Stimulated activated effector memory CD8-positive, alpha-beta T cell treated with anti-CD3 and anti-CD28 coated beads, Interleukin-12 subunit alpha, Interleukin-12 subunit beta, amount 100 ng/mL, for 72 hours (primary cell): ENCODE measurements around the gene KRTAP5-9.

Source experiments
- ATAC-seq: fragments of 150-1000 bp; cut with Tn5 transposase; 2 replicates; pipeline ENCODE4 v1.10.0; 2021
- DNase-seq, 2 donors: peaks; one replicate each; pipeline ENCODE4 v3.0.0; 2021 to 2022; ENCODE audit warnings: low spot score in 2 of 2
- H3K27ac Mint-ChIP-seq: one replicate; pipeline ENCODE4 v1.8.0; 2022; ENCODE audit warnings: mild to moderate bottlenecking, mixed read lengths
- H3K36me3 Mint-ChIP-seq: one replicate; pipeline ENCODE4 v1.8.0; 2022; ENCODE audit warnings: mild to moderate bottlenecking, mixed read lengths
- H3K4me1 Mint-ChIP-seq: one replicate; pipeline ENCODE4 v1.8.0; 2022; ENCODE audit warnings: mixed read lengths
- H3K4me3 Mint-ChIP-seq: one replicate; pipeline ENCODE4 v1.8.0; 2022; ENCODE audit warnings: mild to moderate bottlenecking, mixed read lengths
- H3K9me3 Mint-ChIP-seq: one replicate; pipeline ENCODE4 v1.8.0; 2022; ENCODE audit warnings: mixed read lengths

Gene KRTAP5-9

DNA sequence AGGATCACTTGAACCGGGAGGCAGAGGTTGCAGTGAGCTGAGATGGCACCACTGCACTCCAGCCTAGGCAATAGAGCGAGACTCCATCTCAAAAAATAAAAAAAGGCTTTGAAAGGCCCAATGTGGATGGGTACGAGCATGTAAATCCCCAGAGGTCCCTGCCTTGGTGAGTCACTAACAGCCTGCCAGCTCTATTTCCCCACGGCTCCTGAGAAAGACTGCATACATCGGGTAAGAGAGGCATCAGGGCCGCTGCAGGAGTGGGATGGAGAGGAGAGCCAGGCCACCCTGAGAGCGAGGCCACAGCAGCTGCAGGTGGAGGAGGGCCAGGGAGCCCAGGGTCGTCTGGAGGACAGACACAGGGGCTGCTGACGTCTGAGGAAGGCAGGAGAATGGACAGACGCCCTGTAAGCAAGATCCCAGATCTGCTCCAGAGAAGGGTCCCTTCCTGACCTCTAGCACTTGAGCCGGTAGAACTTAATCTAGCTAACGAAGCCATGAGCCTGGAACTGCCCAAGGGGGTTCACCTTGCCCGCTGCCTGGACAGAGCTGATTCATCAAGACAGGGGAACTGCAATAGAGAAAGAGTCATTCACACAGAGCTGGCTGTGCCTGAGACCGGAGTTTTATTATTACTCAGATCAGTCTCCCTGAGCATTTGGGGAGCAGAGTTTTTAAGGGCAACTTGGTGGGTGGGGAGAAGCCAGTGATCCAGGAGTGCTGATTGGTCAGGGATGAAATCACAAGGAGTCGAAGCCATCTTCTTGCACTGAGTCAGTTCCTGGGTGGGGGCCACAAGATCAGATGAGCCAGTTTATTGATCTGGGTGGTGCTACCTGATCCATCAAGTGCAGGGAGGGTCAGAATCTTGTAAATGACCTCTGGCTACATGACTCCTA lies 5.1 kb upstream of the KRTAP5-9 start:
- ATAC-seq (peak; percentile 76), DNase-seq (no peak)
- H3K36me3 Mint-ChIP-seq: no peaks in the 10 kb centered on the region
- H3K27ac Mint-ChIP-seq: no peak overlapping the region
- no peak overlapping the region for H3K4me3 Mint-ChIP-seq
- H3K4me1 Mint-ChIP-seq: peaks cover 11% of the 10 kb centered on the region
- H3K9me3 Mint-ChIP-seq: no peaks in the 10 kb centered on the region

DNA sequence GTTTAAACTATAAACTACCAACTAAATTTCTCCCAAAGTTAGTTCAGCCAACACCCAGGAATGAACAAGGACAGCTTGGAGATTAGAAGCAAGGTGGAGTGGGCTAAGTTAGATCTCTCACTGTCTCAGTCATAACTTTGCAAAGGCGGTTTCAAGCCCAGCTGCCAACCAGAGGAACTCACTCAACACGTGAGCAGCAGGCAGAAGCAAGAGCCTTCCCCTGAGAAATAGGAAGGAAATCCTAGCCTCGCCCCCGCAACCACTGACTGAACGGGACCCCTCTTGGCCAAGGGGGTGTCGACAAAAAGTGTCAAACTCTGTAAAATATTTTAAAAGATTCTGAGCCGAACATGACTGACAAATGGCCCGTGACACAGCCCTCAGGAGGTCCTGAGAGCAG lies 4.4 kb upstream of the KRTAP5-9 start:
- H3K36me3 Mint-ChIP-seq: no peaks in the 10 kb centered on the region
- no peak for ATAC-seq
- peaks cover 11% of the 10 kb centered on the region for H3K4me1 Mint-ChIP-seq
- no peaks in the 10 kb centered on the region for H3K9me3 Mint-ChIP-seq
- no peak overlapping the region for H3K4me3 Mint-ChIP-seq
- H3K27ac Mint-ChIP-seq: no peak overlapping the region
- DNase-seq: no peak

DNA sequence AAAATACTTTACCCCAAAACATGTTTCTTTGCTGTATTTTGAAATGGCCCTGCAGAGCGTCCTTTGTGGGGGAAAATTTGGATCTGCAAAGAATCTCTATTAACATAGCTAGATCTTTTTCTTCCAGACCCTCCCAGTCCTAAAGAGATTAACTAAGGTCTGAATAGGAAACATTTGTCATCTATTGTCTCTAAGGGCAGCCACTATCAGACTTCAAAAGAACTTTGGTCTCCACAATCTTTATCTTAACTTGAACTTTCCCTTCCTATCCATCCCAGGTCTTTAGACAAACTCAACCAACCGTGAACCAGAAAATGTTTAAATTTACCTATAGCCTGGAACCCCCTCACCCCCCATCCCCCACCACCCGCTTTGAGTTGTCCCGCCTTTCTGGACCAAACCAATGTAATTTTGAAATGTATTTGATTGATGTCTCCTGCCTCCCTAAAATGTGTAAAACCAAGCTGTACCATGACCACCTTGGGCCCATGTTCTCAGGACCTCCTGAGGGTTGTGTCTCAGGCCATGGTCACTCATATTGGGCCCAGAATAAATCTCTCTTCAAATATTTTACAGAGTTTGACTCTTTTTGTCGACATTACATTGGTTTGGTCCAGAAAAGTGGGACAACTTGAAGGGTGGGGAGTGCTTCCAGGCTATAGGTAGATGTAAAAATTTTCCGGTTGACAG lies 3.5 kb upstream of the KRTAP5-9 start:
- peaks cover 11% of the 10 kb centered on the region for H3K4me1 Mint-ChIP-seq
- ATAC-seq: no peak
- H3K4me3 Mint-ChIP-seq: no peak overlapping the region
- no peak overlapping the region for H3K27ac Mint-ChIP-seq
- DNase-seq: no peak
- H3K36me3 Mint-ChIP-seq: no peaks in the 10 kb centered on the region
- H3K9me3 Mint-ChIP-seq: no peaks in the 10 kb centered on the region

DNA sequence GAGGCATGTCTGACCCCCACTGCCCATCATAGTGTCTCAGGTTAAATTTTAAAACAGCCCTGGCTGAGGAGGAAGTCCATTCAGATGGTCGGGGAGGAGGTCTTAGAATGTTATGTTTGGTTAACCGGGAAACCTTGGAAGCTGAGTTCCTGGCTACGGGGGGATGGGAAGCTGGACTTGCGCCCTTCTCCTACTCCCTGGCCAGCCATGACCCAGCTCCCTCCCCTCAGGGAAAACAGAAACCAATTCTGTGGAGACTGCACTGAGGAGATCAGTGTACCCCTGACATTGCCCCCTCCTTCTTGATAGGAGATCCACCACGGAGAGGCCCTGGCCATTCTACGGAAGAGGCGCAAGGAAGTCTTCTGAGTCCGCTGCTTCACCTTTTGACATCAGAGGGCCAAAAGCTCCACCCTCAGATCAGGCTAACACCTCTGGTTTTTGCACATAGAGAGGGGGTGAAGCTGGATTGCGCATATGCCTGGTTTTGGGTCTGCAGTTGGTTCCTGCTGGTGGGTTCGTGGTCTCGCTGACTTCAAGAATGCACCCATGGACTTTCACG lies 2.7 kb upstream of the KRTAP5-9 start:
- no peak for DNase-seq
- no peaks in the 10 kb centered on the region for H3K36me3 Mint-ChIP-seq

DNA sequence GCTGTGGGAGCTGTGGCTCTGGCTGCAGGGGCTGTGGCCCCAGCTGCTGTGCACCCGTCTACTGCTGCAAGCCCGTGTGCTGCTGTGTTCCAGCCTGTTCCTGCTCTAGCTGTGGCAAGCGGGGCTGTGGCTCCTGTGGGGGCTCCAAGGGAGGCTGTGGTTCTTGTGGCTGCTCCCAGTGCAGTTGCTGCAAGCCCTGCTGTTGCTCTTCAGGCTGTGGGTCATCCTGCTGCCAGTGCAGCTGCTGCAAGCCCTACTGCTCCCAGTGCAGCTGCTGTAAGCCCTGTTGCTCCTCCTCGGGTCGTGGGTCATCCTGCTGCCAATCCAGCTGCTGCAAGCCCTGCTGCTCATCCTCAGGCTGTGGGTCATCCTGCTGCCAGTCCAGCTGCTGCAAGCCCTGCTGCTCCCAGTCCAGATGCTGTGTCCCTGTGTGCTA lies 514 bp downstream of the KRTAP5-9 start:
- no peaks in the 10 kb centered on the region for H3K9me3 Mint-ChIP-seq
- no peaks in the 10 kb centered on the region for H3K36me3 Mint-ChIP-seq
- no peak for ATAC-seq
- H3K4me3 Mint-ChIP-seq: no peak overlapping the region
- DNase-seq: no peak
- H3K4me1 Mint-ChIP-seq: peaks cover 1% of the 10 kb centered on the region
- no peak overlapping the region for H3K27ac Mint-ChIP-seq

More for the DNA sequence above, 2.7 kb upstream of the KRTAP5-9 start:
- H3K27ac Mint-ChIP-seq: no peak overlapping the region
- peaks cover 11% of the 10 kb centered on the region for H3K4me1 Mint-ChIP-seq
- ATAC-seq: no peak
- H3K4me3 Mint-ChIP-seq: no peak overlapping the region
- H3K9me3 Mint-ChIP-seq: no peaks in the 10 kb centered on the region

DNA sequence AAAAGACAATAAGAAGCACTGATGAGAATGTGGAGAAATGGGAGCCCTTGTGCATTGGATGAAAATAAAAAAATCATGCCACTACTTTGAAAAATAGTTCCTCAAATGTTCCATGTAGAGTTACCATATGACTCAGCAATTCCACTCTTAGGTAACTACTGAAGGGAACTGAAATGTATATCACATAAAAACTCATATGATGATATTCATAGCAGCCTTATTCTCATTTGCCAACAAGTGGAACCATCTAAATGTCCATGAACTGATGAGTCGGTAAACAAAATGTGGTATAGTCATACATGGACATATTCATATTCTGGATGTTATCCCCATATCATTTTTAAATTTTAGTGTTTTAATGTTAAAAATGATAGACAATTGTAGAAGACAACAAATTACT lies 3.5 kb downstream of the KRTAP5-9 start:
- Mint-ChIP-seq H3K9me3 (no peaks in the 10 kb centered on the region), H3K36me3 (no peaks in the 10 kb centered on the region), H3K27ac (no peak overlapping the region), H3K4me1 (no peaks in the 10 kb centered on the region), H3K4me3 (no peak overlapping the region)
- ATAC-seq (no peak), DNase-seq (no peak)

DNA sequence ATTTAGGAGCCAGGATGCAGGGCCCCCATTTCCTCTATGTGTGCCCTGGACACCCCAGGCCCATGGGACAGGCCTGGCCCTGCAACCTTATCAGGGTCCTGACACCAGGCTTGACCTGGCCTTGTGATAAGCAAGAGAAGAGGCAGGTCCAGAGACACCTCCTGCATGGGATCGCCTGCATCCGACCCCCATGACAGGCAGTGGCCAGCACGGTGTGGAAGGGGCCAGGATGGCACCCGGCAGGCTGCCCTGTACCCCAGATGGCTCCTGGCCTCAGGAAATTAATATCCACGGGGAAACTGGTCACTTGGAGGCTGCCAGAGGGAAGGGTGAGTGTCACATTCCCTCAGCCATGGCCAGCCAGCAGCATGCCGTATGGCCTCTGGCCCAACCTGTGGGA lies 6.8 kb downstream of the KRTAP5-9 start:
- Mint-ChIP-seq H3K4me3 (no peak overlapping the region), H3K9me3 (no peaks in the 10 kb centered on the region), H3K36me3 (no peaks in the 10 kb centered on the region), H3K27ac (no peak overlapping the region), H3K4me1 (no peaks in the 10 kb centered on the region)
- ATAC-seq: peak; percentile 24
- DNase-seq: no peak

DNA sequence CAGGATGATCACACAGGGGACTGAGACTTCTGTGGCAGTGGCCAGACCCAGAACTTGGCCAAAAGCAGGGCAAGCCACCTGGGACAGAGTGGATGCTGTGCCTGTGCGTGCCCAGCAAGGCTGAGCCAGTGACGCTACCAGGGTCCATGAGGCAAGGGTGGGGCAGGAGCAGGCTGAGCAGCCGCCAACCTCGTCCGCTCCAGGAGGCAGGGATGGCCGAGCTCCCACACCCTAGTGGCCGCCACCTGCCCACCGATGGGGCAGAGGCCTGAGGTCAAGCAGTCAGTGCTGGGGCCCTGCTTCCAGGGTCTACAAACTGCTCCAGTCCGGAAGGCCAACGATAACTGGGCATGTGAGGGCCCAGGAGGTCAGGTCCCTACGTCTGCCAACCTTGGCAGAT lies 7.3 kb downstream of the KRTAP5-9 start:
- no peak for ATAC-seq
- Mint-ChIP-seq H3K27ac (no peak overlapping the region), H3K4me1 (no peaks in the 10 kb centered on the region), H3K4me3 (no peak overlapping the region), H3K36me3 (no peaks in the 10 kb centered on the region), H3K9me3 (no peaks in the 10 kb centered on the region)
- DNase-seq: no peak

DNA sequence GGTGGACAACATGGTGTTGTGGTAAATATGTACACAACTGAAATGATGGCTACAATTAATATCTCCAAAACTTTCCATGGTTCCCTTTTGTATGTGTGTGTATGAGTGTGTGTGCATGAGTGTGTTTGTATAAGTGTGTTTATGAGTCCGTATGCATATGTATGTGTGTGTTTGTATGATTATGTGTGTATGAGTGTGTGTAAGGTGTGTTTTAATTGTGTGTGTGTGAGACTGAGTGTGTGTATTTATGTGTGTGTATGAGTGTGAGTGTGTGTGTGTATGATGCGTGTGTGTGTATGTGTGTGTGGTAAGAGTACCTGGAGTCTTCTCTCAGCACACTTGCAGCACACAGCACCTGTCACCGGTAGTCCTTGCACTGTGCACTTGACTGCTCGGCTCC lies 7.8 kb downstream of the KRTAP5-9 start:
- DNase-seq: no peak
- Mint-ChIP-seq H3K4me1 (no peaks in the 10 kb centered on the region), H3K9me3 (no peaks in the 10 kb centered on the region), H3K4me3 (no peak overlapping the region), H3K27ac (no peak overlapping the region), H3K36me3 (no peaks in the 10 kb centered on the region)
- ATAC-seq: no peak

DNA sequence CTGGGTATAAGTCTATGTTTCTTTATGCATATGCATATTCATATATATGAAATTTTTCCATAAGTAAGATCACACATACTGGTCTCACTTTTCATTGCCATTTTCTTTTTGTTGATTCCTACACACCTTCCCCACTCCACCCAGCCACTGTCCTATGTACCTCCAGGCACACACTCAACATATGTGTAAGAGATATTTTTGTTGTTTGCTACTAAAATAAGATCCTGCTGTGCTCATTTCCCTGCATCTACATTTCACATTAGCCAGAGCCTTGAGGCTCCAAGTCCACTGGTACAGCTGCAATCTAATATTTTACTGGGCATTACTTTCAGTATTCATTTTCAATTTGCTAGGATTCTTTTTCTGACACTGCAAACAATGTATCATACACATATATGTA lies 9.0 kb downstream of the KRTAP5-9 start:
- Mint-ChIP-seq H3K4me1 (no peaks in the 10 kb centered on the region), H3K36me3 (no peaks in the 10 kb centered on the region), H3K9me3 (no peaks in the 10 kb centered on the region), H3K27ac (no peak overlapping the region), H3K4me3 (no peak overlapping the region)
- no peak for DNase-seq
- ATAC-seq: no peak

DNA sequence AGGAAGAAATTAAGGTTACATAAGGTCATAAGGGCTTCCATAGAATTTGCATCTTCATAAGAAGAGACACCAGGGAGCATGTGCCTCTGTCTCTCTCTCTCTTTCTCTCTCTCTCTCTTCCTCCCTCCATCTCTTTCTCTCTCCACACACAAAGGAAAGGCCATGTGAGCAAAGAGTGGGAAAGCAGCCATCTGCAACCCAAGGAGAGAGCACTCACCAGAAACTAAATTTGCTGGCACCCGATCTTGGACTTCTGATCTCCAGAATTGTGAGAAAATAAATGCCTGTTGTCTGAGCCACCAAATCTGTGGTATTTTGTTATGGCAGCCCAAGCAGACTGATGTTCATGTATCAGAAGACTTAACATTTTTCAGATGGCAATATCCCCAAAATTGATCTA lies 10.8 kb downstream of the KRTAP5-9 start:
- H3K4me1 Mint-ChIP-seq: no peaks in the 10 kb centered on the region
- no peak for ATAC-seq
- no peak overlapping the region for H3K4me3 Mint-ChIP-seq
- no peak overlapping the region for H3K27ac Mint-ChIP-seq
- DNase-seq: no peak
- H3K9me3 Mint-ChIP-seq: no peaks in the 10 kb centered on the region
- no peaks in the 10 kb centered on the region for H3K36me3 Mint-ChIP-seq

DNA sequence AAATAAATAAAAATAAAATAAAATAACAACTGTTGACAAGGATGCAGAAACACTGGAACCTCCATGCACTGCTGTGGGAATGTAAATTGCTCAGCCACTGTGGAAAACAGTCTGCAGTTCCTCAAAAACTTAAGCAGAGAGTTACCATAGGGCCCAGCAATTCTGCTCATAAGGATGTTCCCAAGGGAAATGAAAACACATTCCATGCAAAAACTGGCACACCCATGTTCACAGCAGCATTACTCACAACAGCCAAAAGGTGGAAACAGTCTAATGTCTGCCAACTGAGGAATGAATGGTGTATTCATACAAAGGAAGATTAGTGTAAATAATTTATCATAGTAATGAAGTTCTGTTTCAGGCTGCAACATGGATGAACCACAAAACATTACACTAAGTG lies 13.9 kb downstream of the KRTAP5-9 start:
- no peaks in the 10 kb centered on the region for H3K9me3 Mint-ChIP-seq
- H3K4me1 Mint-ChIP-seq: no peaks in the 10 kb centered on the region
- H3K27ac Mint-ChIP-seq: no peak overlapping the region
- no peak overlapping the region for H3K4me3 Mint-ChIP-seq
- DNase-seq (no peak), ATAC-seq (no peak)
- H3K36me3 Mint-ChIP-seq: no peaks in the 10 kb centered on the region

DNA sequence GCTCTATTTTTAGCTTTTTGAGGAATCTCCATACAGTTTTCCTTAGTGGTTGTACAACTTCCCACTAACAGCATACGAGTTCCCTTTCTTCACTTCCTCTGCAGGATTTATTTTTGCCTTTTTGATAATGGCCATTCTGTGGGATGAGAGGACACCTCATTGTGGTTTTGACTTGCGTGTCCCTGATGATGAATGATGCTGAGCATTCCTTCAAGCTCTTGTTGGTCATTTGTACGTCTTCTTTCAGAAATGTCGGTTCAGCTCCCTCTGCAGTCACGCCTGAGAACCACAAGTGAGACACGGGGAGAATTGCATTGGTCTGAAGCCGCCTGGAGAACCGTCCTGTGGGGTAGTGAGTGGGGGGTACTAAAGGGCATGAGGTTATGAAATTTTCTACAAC lies 15.2 kb downstream of the KRTAP5-9 start:
- Mint-ChIP-seq H3K36me3 (no peaks in the 10 kb centered on the region), H3K4me3 (no peak overlapping the region), H3K9me3 (no peaks in the 10 kb centered on the region), H3K4me1 (no peaks in the 10 kb centered on the region), H3K27ac (no peak overlapping the region)
- DNase-seq (no peak), ATAC-seq (no peak)

DNA sequence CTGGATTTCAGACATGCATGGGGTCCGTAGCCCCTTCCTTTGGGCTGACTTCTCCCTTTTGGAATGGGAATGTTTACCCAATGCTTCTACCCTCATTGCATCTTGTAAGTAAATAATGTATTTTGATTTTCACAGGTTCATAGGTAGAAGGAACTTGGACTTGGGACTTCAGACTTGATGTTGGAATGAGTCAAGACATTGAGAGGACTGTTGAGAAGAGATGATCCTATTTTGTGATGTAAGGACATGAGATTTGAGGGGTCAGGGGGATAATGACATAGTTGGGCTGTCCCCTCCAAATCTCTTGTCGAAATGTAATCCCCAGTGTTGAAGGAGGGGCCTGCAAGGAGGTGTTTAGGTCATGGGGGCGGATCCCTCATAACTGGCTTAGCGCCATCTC lies 16.2 kb downstream of the KRTAP5-9 start:
- ATAC-seq (no peak), DNase-seq (no peak)
- Mint-ChIP-seq H3K4me1 (no peaks in the 10 kb centered on the region), H3K4me3 (no peak overlapping the region), H3K9me3 (no peaks in the 10 kb centered on the region), H3K36me3 (no peaks in the 10 kb centered on the region), H3K27ac (no peak overlapping the region)

DNA sequence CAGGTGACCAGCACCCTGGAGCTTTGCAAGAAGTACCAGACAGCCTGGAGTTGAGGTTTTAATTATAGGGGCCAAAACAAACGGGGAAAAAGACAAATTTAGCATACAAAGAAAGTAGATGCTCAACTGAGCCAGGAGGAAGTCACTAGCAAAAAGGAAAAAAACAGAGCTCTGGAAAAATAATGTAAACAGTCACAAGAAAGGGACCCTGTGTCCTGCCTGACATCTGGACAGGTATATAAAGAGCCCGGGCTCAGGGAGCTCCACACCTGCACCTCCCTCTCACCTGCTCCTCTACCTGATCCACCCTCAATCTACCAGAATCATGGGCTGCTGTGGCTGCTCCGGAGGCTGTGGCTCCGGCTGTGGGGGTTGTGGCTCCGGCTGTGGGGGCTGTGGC lies 17.0 kb downstream of the KRTAP5-9 start, which contains the start of gene KRTAP5-10:
Gene KRTAP5-10 (plus strand): TSS at position 301 of the 400 bp plus-strand sequence. CDS start 25 bp downstream, at position 326.
- Mint-ChIP-seq H3K4me1 (no peaks in the 10 kb centered on the region), H3K36me3 (no peaks in the 10 kb centered on the region), H3K4me3 (no peak within 1 kb of the TSS), H3K27ac (no peak within 1 kb of the TSS), H3K9me3 (no peaks in the 10 kb centered on the region)
- ATAC-seq (no peak), DNase-seq (no peak)
